Colonic mucosa (tissue), 4 donors: ENCODE measurements around the gene SREBF1. TPM values are rescaled to one million over a fixed set of nuclear protein-coding genes. Genes with fewer than 3 reads are reported as not detected.

ENCODE experiments used
- DNase-seq: peaks from one replicate; pipeline ENCODE4 v3.0.0-alpha.2; 2020
- H3K27ac ChIP-seq: fragments of 200-600 bp; one replicate; pipeline ENCODE4 v1.8.0; 2021
- H3K27me3 ChIP-seq: fragments of 200-600 bp; one replicate; pipeline ENCODE4 v1.8.0; 2021
- H3K36me3 ChIP-seq: fragments of 200-600 bp; one replicate; pipeline ENCODE4 v1.8.0; 2021
- H3K4me1 ChIP-seq: fragments of 200-600 bp; one replicate; pipeline ENCODE4 v1.8.0; 2021; ENCODE audit warnings: mild to moderate bottlenecking
- H3K4me3 ChIP-seq: fragments of 200-600 bp; one replicate; pipeline ENCODE4 v1.8.0; 2021
- H3K9ac ChIP-seq, 2 donors: one replicate each; pipeline ENCODE4 v1.7.0; 2013; ENCODE audit warnings: control low read depth in 2 of 2, low read depth in 2 of 2, low read length in 2 of 2
- H3K9me3 ChIP-seq: fragments of 200-600 bp; one replicate; pipeline ENCODE4 v1.8.0; 2021
- intact Hi-C: fragments of 100-400 bp; cut with DNase I; formaldehyde crosslinking; loops from one replicate; pipeline ENCODE4 v1.14.1; 2022
- microRNA-seq: library from miRNA; unstranded; fragments of <30 nt; microRNA quantifications from one replicate; pipeline ENCODE4, GENCODE V29; 2019
- total RNA-seq, 2 donors: library from RNA; stranded (reverse); fragmentation: NEBNext Ultra II Directional in 1 of 2; extraction: Animal tissue kit (Norgen Biotek cat#: 25700) in 1 of 2; gene quantifications; one replicate each; pipeline ENCODE4 v1.2.1, GENCODE V29; 2021
- TF ChIP-seq, protein P1 (sequence below): fragments of 200-600 bp; IDR thresholded peaks from one replicate; pipeline ENCODE4 v1.8.0; 2022; ENCODE audit warnings: antibody characterized with exemption, mild to moderate bottlenecking
- donor health status: healthy.
- donor health status: DM: no; HTN: no; CAD: no.
- donor health status: DM: no; HTN: no; CAD: no.

Gene SREBF1
- total RNA-seq, 2 donors from 2014 or later, result 170 to 174 TPM

DNA sequence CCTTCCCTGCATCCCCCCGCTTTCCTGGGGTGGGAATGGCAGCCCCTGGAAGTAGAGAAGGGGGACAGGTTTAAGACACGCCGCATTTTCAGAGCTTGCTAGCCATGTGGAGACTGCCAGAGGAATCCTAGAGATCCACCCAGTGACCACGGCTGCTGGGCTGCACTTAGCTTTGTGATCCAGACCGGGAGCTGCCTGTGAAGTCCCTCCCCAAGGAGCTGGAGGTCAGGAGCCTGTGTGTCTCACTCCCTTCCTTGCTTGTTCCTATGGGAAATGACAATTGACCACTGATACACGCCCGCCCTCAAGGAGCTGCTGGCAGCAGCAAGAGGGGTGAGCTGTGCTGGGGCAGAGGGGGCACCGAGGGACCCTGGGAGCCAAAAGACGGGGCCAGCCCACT lies 73.7 kb downstream of the SREBF1 start:
- Histone ChIP-seq H3K27ac (no peak overlapping the region), H3K4me3 (no peak overlapping the region), H3K36me3 (no peaks in the 10 kb centered on the region), H3K27me3 (no peaks in the 10 kb centered on the region), H3K9ac (no peak overlapping the region), H3K4me1 (no peaks in the 10 kb centered on the region), H3K9me3 (no peaks in the 10 kb centered on the region)
- DNase-seq, result no peak
- intact Hi-C loops, result no loop called here
- TF ChIP-seq, protein P1, sequence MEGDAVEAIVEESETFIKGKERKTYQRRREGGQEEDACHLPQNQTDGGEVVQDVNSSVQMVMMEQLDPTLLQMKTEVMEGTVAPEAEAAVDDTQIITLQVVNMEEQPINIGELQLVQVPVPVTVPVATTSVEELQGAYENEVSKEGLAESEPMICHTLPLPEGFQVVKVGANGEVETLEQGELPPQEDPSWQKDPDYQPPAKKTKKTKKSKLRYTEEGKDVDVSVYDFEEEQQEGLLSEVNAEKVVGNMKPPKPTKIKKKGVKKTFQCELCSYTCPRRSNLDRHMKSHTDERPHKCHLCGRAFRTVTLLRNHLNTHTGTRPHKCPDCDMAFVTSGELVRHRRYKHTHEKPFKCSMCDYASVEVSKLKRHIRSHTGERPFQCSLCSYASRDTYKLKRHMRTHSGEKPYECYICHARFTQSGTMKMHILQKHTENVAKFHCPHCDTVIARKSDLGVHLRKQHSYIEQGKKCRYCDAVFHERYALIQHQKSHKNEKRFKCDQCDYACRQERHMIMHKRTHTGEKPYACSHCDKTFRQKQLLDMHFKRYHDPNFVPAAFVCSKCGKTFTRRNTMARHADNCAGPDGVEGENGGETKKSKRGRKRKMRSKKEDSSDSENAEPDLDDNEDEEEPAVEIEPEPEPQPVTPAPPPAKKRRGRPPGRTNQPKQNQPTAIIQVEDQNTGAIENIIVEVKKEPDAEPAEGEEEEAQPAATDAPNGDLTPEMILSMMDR, result no peak

DNA sequence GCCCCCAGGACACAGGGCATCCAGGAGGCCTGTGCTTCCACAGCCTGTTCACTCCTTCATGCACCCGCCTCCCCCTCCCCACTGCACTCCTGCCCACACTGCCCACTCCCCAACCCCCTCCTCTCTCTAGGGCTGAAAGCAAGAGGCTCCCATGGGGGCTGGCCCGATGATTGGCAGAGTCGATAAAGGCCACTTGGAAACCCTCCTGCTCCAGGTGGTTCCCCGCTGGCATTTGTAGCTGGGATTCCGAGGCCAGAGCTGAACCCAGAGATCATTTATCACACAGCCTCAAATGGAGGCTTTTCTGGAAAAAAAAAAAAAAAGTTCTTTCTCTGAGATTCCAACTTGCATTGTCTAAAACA lies 74.1 kb downstream of the SREBF1 start:
- intact Hi-C loops, result no loop called here
- no peak overlapping the region for H3K4me3 ChIP-seq
- no peaks in the 10 kb centered on the region for H3K4me1 ChIP-seq

More for the DNA sequence above, 74.1 kb downstream of the SREBF1 start:
- Histone ChIP-seq H3K27me3 (no peaks in the 10 kb centered on the region), H3K27ac (no peak overlapping the region), H3K9me3 (no peaks in the 10 kb centered on the region), H3K9ac (no peak overlapping the region), H3K36me3 (no peaks in the 10 kb centered on the region)
- no peak for DNase-seq
- TF ChIP-seq, protein P1, result no peak

Small RNA genes within 50 kb of the gene (microRNA-seq; reads per million reads assigned to microRNA genes)
- gene MIR33B (31.4 reads per million, percentile 36 among the genes with 10 or more reads in this experiment), gene MIR6777 (not detected)

Other genes with a start within 250 kb of the SREBF1 start
- 10 to 100 TPM; 16.9 to 23.8 TPM for gene PEMT, start 245.3 kb downstream of the SREBF1 start, total RNA-seq
- gene RAI1, start 155.5 kb downstream of the SREBF1 start, total RNA-seq, result 10 to 100 TPM; 21.8 to 24.5 TPM
- 10 to 100 TPM; 47.6 to 68.7 TPM for gene TOM1L2, start 135.4 kb upstream of the SREBF1 start, total RNA-seq
- 1 to 10 TPM in 1 of 2 donors, under 1 TPM in 1; 0.79 to 1.1 TPM for gene DRC3, start 135.9 kb upstream of the SREBF1 start, total RNA-seq
- gene ATPAF2, start 202.2 kb upstream of the SREBF1 start, total RNA-seq, result 10 to 100 TPM; 23.5 to 44.5 TPM
- gene GID4, start 202.4 kb upstream of the SREBF1 start, total RNA-seq, result 1 to 10 TPM; 5.2 to 8.0 TPM